GM10248 (cell line): ENCODE data around the gene PARVB.

Source experiments
- CTCF ChIA-PET: fragments of 300-600 bp; sonication (Branson Sonifier 250); formaldehyde crosslinking; extraction: SDS; loops from one replicate; lab custom pipeline; 2021; ENCODE audit warnings: antibody characterized with exemption; lab: Yijun Ruan, JAX
- POLR2A ChIA-PET: fragments of 350-650 bp; sonication (Branson Sonifier 250); formaldehyde crosslinking; extraction: SDS; loops from one replicate; lab custom pipeline; 2020; ENCODE audit warnings: antibody characterized with exemption; lab: Yijun Ruan, JAX
- DNase-seq: peaks from one replicate; pipeline ENCODE4 v3.0.0; 2012; ENCODE audit errors: extremely low spot score
- CTCF ChIP-seq: IDR thresholded peaks from 2 replicates; pipeline ENCODE4 v1.5.1; 2012; ENCODE audit warnings: mild to moderate bottlenecking, low read depth; ENCODE audit errors: extremely low read depth, missing control alignments, control extremely low read depth

The PARVB gene

GRCh38 chr22:44042249-44043218, 18.4 kb downstream of the PARVB start:
- peak; percentile 78 for DNase-seq
- TF ChIP-seq CTCF: no peak
- CTCF ChIA-PET: interaction anchor here (0.7 to 2.6 kb wide), 8 partner anchors 9 to 526 kb away, joined by 3 to 11 read pairs (median 6); no protein-coding TSS in a partner anchor
- POLR2A ChIA-PET: interaction anchor here (0.8 to 1.8 kb wide), 4 partner anchors 13 to 21 kb away, joined by 3 to 10 read pairs (median 4); no protein-coding TSS in a partner anchor

- POLR2A ChIA-PET: interaction anchor here (0.9 kb wide), 1 partner anchor 19 kb away, joined by 3 read pairs; no protein-coding TSS in a partner anchor
- no peak for DNase-seq
- no peak for TF ChIP-seq CTCF
- CTCF ChIA-PET: interaction anchor here (0.9 kb wide), 1 partner anchor 37 kb away, joined by 3 read pairs; no protein-coding TSS in a partner anchor
Measured at GRCh38 chr22:44045145-44045544, 21.0 kb downstream of the PARVB start.

GRCh38 chr22:44046485-44047141, 22.5 kb downstream of the PARVB start:
- DNase-seq: no peak
- no peak for TF ChIP-seq CTCF
- ChIA-PET POLR2A (interaction anchor here (1.0 to 3.3 kb wide), 2 partner anchors 20 to 26 kb away, joined by 3 to 13 read pairs; no protein-coding TSS in a partner anchor), CTCF (interaction anchor here (1.1 to 2.2 kb wide), 3 partner anchors 16 to 54 kb away, joined by 3 to 6 read pairs (median 3); no protein-coding TSS in a partner anchor)

GRCh38 chr22:44047891-44048301, 23.8 kb downstream of the PARVB start:
- DNase-seq: peak; percentile 73
- TF ChIP-seq CTCF: no peak
- ChIA-PET CTCF (interaction anchor here (0.7 to 2.2 kb wide), 9 partner anchors 15 to 103 kb away, joined by 3 to 9 read pairs (median 4); no protein-coding TSS in a partner anchor), POLR2A (interaction anchor here (0.6 to 3.3 kb wide), 5 partner anchors 11 to 27 kb away, joined by 3 to 13 read pairs (median 3); no protein-coding TSS in a partner anchor)

- no peak for DNase-seq
- CTCF ChIA-PET: interaction anchor here (0.8 to 2.1 kb wide), 3 partner anchors 23 to 56 kb away, joined by 3 to 6 read pairs (median 5); no protein-coding TSS in a partner anchor
- POLR2A ChIA-PET: interaction anchor here (3.3 kb wide), 1 partner anchor 23 kb away, joined by 13 read pairs; no protein-coding TSS in a partner anchor
- TF ChIP-seq CTCF: no peak
Measured at GRCh38 chr22:44049486-44050231, 25.6 kb downstream of the PARVB start.
